ENCODE results near the gene RPL14.

Gene RPL14

DNA sequence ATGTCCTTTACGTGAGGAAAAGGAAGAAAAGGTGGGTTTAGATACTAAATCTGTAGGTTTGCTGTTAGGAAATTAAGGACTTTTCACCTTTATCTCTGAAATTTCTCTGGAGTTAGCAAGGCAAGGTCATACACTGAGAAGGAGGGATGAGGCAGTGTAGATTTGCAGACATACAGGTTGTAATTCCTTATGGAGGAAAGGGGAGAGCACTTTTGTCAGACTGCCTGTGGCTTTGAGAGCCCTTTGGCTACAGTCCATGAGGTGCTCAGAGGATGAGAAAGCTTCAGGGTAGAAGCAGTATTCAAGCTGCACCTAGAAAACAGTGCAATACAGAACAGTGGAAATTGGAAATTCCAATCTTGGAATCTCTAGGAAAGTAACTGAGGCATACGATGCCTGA, 8.3 kb downstream of the RPL14 start:
- TF ChIP-seq, protein P1, sequence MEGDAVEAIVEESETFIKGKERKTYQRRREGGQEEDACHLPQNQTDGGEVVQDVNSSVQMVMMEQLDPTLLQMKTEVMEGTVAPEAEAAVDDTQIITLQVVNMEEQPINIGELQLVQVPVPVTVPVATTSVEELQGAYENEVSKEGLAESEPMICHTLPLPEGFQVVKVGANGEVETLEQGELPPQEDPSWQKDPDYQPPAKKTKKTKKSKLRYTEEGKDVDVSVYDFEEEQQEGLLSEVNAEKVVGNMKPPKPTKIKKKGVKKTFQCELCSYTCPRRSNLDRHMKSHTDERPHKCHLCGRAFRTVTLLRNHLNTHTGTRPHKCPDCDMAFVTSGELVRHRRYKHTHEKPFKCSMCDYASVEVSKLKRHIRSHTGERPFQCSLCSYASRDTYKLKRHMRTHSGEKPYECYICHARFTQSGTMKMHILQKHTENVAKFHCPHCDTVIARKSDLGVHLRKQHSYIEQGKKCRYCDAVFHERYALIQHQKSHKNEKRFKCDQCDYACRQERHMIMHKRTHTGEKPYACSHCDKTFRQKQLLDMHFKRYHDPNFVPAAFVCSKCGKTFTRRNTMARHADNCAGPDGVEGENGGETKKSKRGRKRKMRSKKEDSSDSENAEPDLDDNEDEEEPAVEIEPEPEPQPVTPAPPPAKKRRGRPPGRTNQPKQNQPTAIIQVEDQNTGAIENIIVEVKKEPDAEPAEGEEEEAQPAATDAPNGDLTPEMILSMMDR (IDR thresholded peaks at IDR 0.05; ENCODE audit: control extremely low read depth, extremely low read depth, low read depth, missing control alignments), result no peak
- DNase-seq (ENCODE audit: extremely low spot score), result no peak
- POLR2A ChIA-PET, result no interaction called here
- CTCF ChIA-PET, result interaction anchor here (1.1 to 1.2 kb wide), 2 partner anchors 9 to 40 kb away, joined by 3 read pairs; partner anchors contain the start of gene ZNF620

- ChIA-PET CTCF (no interaction called here), POLR2A (no interaction called here)
- TF ChIP-seq, protein P1 (IDR thresholded peaks at IDR 0.05; ENCODE audit: control extremely low read depth, extremely low read depth, low read depth, missing control alignments), result no peak
- DNase-seq (ENCODE audit: extremely low spot score), result no peak
These were observed 10.9 kb downstream of the RPL14 start for GRCh38 chr3:40468018-40468417.

DNA sequence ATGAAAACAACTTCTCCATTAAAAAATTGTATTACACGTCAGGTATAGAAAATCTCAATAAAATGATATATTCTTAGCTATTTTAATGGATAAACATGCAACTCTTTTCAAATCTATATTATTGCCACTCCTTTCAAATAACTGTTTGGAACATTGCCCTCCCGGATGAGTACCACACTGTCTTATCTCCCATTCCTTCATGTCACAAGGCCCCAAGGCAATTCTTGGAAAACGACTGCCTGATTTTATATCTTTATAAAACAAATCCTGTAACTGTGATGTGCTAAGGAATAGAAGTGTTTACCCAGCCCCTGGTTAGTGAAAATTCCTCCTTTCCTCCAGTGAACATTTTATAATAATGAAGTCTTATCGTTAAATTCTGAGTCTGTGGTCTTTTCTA, 13.6 kb downstream of the RPL14 start:
- ChIA-PET CTCF (interaction anchor here (2.1 to 2.9 kb wide), 2 partner anchors 9 to 11 kb away, joined by 5 to 7 read pairs; no protein-coding TSS in a partner anchor), POLR2A (no interaction called here)
- no peak for DNase-seq (ENCODE audit: extremely low spot score)
- TF ChIP-seq, protein P1 (IDR thresholded peaks at IDR 0.05; ENCODE audit: control extremely low read depth, extremely low read depth, low read depth, missing control alignments), result no peak

DNA sequence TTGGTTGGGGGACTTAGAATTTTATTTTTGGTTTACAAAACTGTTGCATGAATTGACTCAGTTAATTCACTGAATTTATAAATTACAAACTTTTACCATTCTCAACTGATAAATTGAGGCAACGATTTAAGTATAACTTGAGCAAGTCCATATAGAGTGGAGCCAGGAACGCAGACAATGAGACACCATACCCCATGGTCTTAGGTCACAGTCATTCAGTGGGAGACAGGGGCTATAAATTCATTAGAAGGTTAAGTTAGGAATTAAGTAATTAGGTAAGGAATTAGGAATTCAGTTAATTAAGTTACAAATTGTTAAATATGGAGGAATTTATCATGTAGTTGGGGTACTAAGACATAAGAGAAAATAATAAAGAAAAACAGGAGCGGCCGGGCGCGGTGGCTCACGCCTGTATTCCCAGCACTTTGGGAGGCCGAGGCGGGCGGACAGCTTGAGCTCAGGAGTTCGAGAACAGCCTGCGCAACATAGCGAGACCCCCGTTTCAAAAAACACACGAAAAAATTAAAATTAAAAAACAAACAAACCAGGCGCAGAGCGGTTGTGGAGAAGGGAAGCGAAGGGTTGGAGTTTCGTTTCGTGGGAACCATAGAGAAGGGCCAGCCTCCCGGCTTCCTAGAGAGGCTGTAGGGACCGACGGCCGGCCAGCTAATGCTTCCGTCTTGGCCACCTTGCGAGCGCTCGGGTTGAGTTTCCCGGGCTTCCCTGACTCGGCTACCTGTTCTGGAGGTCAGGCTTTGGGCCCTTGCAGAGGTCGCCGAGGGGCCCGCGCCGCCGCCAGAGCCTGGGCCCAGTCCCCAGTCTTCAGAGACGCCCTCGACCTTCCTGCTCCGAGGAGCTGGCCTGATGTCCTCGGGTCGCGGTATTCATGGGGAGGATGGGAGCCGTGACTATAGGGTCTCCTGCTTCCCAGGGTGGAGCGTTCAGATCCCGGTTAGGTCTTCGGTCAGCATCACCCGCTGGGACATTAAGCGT, 19.6 kb downstream of the RPL14 start, which contains the start of gene ZNF619:
Gene ZNF619, plus strand, starts transcription at position 645 of the 993 bp plus-strand sequence. CDS start 858 bp downstream, outside the sequence.
- ChIA-PET CTCF (interaction anchor here (1.1 to 1.4 kb wide), 2 partner anchors 18 to 49 kb away, joined by 3 to 4 read pairs; no protein-coding TSS in a partner anchor), POLR2A (interaction anchor here (0.5 to 0.6 kb wide), 2 partner anchors 13 to 168 kb away, joined by 4 read pairs; no protein-coding TSS in a partner anchor)
- TF ChIP-seq, protein P1 (IDR thresholded peaks at IDR 0.05; ENCODE audit: control extremely low read depth, extremely low read depth, low read depth, missing control alignments), result no peak
- DNase-seq (ENCODE audit: extremely low spot score), result peak; percentile 86

DNA sequence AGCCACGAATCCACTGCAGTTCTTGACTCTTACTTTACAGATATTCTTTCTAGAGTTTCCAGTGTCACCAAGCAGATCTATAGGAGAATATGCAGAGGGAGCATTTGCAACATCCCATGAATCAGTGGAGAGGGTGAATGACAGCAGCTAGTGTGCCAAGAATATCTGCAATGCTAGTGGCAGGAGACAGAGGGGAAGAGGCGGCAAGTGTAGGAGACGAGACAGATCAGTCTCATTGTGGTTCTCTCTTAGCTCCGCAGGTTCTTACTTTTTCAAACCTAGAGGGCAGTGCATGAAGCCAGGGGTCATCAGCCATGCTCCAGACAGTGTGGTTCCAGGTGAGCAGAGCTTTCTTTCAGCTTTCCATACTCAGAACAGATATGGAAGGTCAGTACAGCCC, 20.5 kb downstream of the RPL14 start:
- CTCF ChIA-PET, result interaction anchor here (1.1 to 1.4 kb wide), 2 partner anchors 19 to 48 kb away, joined by 3 to 4 read pairs; no protein-coding TSS in a partner anchor
- TF ChIP-seq, protein P1 (IDR thresholded peaks at IDR 0.05; ENCODE audit: control extremely low read depth, extremely low read depth, low read depth, missing control alignments), result no peak
- POLR2A ChIA-PET, result no interaction called here
- no peak for DNase-seq (ENCODE audit: extremely low spot score)

DNA sequence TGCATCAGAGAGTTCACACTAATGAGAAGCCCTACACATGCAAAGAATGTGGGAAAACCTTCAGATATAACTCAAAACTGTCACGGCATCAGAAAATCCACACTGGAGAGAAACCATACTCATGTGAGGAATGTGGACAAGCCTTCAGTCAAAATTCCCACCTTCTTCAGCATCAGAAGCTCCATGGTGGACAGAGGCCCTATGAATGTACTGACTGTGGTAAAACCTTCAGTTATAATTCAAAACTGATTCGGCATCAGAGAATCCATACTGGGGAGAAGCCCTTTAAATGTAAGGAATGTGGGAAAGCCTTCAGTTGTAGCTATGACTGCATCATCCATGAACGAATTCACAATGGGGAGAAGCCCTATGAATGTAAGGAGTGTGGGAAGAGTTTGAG, 30.0 kb downstream of the RPL14 start:
- CTCF ChIA-PET, result interaction anchor here (1.0 to 1.2 kb wide), 2 partner anchors 18 to 98 kb away, joined by 3 read pairs; no protein-coding TSS in a partner anchor
- POLR2A ChIA-PET, result no interaction called here
- TF ChIP-seq, protein P1 (IDR thresholded peaks at IDR 0.05; ENCODE audit: control extremely low read depth, extremely low read depth, low read depth, missing control alignments), result no peak
- no peak for DNase-seq (ENCODE audit: extremely low spot score)
